HL-60 (cell line): ENCODE measurements around the gene ASB18.

Experiments
- DNase-seq, 2 experiments: peaks; one replicate each; pipeline ENCODE4 v3.0.0-alpha.2; 2010 to 2020; ENCODE audit warnings: low read depth in 1 of 2, low spot score in 1 of 2
- H3K27ac ChIP-seq: fragments of 250-450 bp; sonication (Bioruptor Pico); replicated peaks from 2 replicates; pipeline ENCODE4 v1.5.1; 2020; ENCODE audit warnings: mild to moderate bottlenecking, moderate library complexity
- H3K27me3 ChIP-seq: fragments of 250-450 bp; sonication (Bioruptor Pico); 2 replicates; pipeline ENCODE4 v1.5.1; 2021; ENCODE audit warnings: mild to moderate bottlenecking, moderate library complexity; ENCODE audit not compliant: insufficient read depth, poor library complexity, severe bottlenecking
- H3K4me3 ChIP-seq: replicated peaks from 2 replicates; pipeline ENCODE4 v1.5.1; 2011; ENCODE audit warnings: mild to moderate bottlenecking, control low read depth, low read length; ENCODE audit not compliant: insufficient read depth
- CTCF ChIP-seq: IDR thresholded peaks from one replicate; pipeline ENCODE4 v1.5.1; 2011; ENCODE audit warnings: low read length, control low read depth, inconsistent platforms; ENCODE audit not compliant: insufficient read depth
- GABPA ChIP-seq: IDR thresholded peaks from 2 replicates; pipeline ENCODE4 v1.6.1; 2012; ENCODE audit warnings: low read depth
- POLR2AphosphoS5 ChIP-seq: IDR thresholded peaks from 2 replicates; pipeline ENCODE4 v1.6.1; 2012; ENCODE audit warnings: low read depth
- REST ChIP-seq: IDR thresholded peaks from 2 replicates; pipeline ENCODE4 v1.6.1; 2012; ENCODE audit warnings: low read depth; ENCODE audit not compliant: insufficient replicate concordance
- SPI1 ChIP-seq: IDR thresholded peaks from 2 replicates; pipeline ENCODE4 v1.6.1; 2012; ENCODE audit warnings: low read depth, mild to moderate bottlenecking, borderline replicate concordance

Gene ASB18

GRCh38 chr2:236200378-236200777 is 63.8 kb downstream of the ASB18 start:
- TF ChIP-seq CTCF (no peak), POLR2AphosphoS5 (no peak), REST (no peak), SPI1 (no peak), GABPA (no peak)

GRCh38 chr2:236196366-236196765 is 67.8 kb downstream of the ASB18 start:
- TF ChIP-seq POLR2AphosphoS5, result no peak
- TF ChIP-seq SPI1, result no peak
- no peak for TF ChIP-seq REST
- TF ChIP-seq GABPA, result no peak
- TF ChIP-seq CTCF, result no peak
- no peak overlapping the region for H3K27ac ChIP-seq
- no peak overlapping the region for H3K4me3 ChIP-seq
- DNase-seq, result no peak
- no peaks in the 10 kb centered on the region for H3K27me3 ChIP-seq

More at GRCh38 chr2:236200378-236200777, 63.8 kb downstream of the ASB18 start:
- no peak overlapping the region for H3K27ac ChIP-seq
- no peak overlapping the region for H3K4me3 ChIP-seq
- no peaks in the 10 kb centered on the region for H3K27me3 ChIP-seq
- DNase-seq, result no peak

- Histone ChIP-seq H3K27me3 (no peaks in the 10 kb centered on the region), H3K27ac (no peak overlapping the region), H3K4me3 (no peak overlapping the region)
- no peak for DNase-seq
- no peak for TF ChIP-seq REST
- no peak for TF ChIP-seq CTCF
- no peak for TF ChIP-seq GABPA
Measured at GRCh38 chr2:236195726-236196125, 68.5 kb downstream of the ASB18 start.
